H1 (cell line): ENCODE measurements around the gene ZFYVE27. TPM values are rescaled to one million over a fixed set of nuclear protein-coding genes. Genes with fewer than 3 reads are reported as not detected.

Source experiments
- JUND ChIP-seq: IDR thresholded peaks from 2 replicates; pipeline ENCODE4 v1.6.1; 2011; ENCODE audit warnings: mild to moderate bottlenecking, improper control_type of control experiment, low read length
- NANOG ChIP-seq: IDR thresholded peaks from 2 replicates; pipeline ENCODE4 v1.6.1; 2011; ENCODE audit warnings: low read length, low read depth, mild to moderate bottlenecking, inconsistent platforms; ENCODE audit not compliant: insufficient read depth, poor library complexity, severe bottlenecking
- polyA plus RNA-seq, 7 experiments: library from polyadenylated mRNA; depleted of rRNA in 3 of 7; stranded (reverse) in 5 of 7; unstranded in 2 of 7; fragments of >200 nt in 5 of 7; fragments of 200-250 nt in 2 of 7; gene quantifications; 1 replicate in 5 of 7; 2 replicates in 1 of 7; 4 replicates in 1 of 7; pipeline versions ENCODE4 v1.2.1 to v1.2.3, GENCODE V29; 2011 to 2013; ENCODE audit warnings: missing spikeins in 2 of 7, mixed read lengths in 2 of 7
- total RNA-seq: library from RNA; stranded (reverse); fragmentation: NEBNext Ultra II Directional; extraction: Animal tissue kit (Norgen Biotek cat#: 25700); gene quantifications from 2 replicates; pipeline ENCODE4 v1.2.1, GENCODE V29; 2021

ZFYVE27 gene
- total and polyA plus RNA-seq, 2 of the 8 experiments (the other 6 are each of a cell fraction or from before 2014, with no cell fraction given): 16.6 to 19.8 TPM

DNA sequence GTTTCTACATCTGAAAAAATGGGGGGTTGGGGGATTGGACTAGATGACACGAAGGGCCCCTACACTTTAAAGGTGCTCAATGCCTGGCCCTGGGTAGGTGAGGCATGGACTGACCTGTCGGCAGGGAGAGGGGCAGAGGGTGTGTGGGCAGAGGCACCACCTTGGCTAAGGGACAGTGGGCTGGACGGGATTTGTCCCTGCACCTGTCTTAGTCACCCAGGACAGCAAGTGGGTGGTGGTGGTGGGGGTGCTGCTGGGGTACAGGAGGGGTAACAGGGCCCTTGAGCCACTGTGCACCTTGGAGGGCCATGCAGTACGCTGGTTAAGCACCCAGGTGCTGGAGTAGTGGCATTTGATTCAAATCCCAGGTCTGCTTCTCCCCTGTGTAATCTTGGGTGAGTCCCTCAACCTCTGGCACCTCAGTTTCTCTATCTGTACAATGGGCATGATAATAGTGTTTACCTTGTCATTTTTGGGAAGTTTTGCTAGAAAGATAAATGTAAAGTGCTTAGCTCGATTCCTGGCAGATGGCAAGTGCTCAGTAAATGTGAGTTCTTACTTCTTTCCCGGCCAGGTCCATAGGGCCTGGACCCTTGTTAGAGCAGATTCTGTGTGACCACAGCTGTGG, 53.0 kb downstream of the ZFYVE27 start (continued):
- TF ChIP-seq JUND (no peak), NANOG (no peak)
